Fibroblast of villous mesenchyme (primary cell): ENCODE results near the gene C19orf38. TPM values are rescaled to one million over a fixed set of nuclear protein-coding genes. Genes with fewer than 3 reads are reported as not detected.

Experiments
- DNase-seq: peaks from one replicate; pipeline ENCODE4 v3.0.0-alpha.2; 2010; ENCODE audit warnings: low read depth
- H3K4me3 ChIP-seq: 2 replicates; pipeline ENCODE4 v1.5.1; 2011; ENCODE audit warnings: low read depth, mild to moderate bottlenecking, low read length
- CTCF ChIP-seq: IDR thresholded peaks from 2 replicates; pipeline ENCODE4 v1.5.1; 2012; ENCODE audit warnings: low read depth, mild to moderate bottlenecking, low read length; ENCODE audit not compliant: insufficient read depth
- total RNA-seq: library from RNA; depleted of rRNA; stranded (reverse); fragments of >200 nt; gene quantifications from 2 replicates; pipeline ENCODE4 v1.2.3, GENCODE V29; 2012

The C19orf38 gene
- total RNA-seq, 1 donor: 0.43 TPM

- no peak for TF ChIP-seq CTCF
- peak overlapping the region; percentile 85 for H3K4me3 ChIP-seq
- peak; percentile 54 for DNase-seq
Measured at GRCh38 chr19:10815969-10816644, 32.1 kb upstream of the C19orf38 start.

- TF ChIP-seq CTCF: no peak
- DNase-seq: peak; percentile 14
- peak overlapping the region; percentile 85 for H3K4me3 ChIP-seq
Measured at GRCh38 chr19:10816691-10817090, 31.5 kb upstream of the C19orf38 start.

GRCh38 chr19:10817291-10818038 lies 30.8 kb upstream of the C19orf38 start:
- peak overlapping the region; percentile 85 for H3K4me3 ChIP-seq
- TF ChIP-seq CTCF: no peak
- peak; percentile 98 for DNase-seq

GRCh38 chr19:10818301-10819123 lies 29.7 kb upstream of the C19orf38 start:
- TF ChIP-seq CTCF: no peak
- DNase-seq: no peak
- no peak overlapping the region for H3K4me3 ChIP-seq

- no peak overlapping the region for H3K4me3 ChIP-seq
- DNase-seq: no peak
- no peak for TF ChIP-seq CTCF
Measured at GRCh38 chr19:10819124-10820060, 28.8 kb upstream of the C19orf38 start.

GRCh38 chr19:10820173-10820572 lies 28.0 kb upstream of the C19orf38 start:
- peak; percentile 32 for TF ChIP-seq CTCF
- H3K4me3 ChIP-seq: no peak overlapping the region
- DNase-seq: no peak
